Adrenal gland (tissue), 12 donors: Measurements from ENCODE around the gene FAM43B. TPM values are rescaled to one million over a fixed set of nuclear protein-coding genes. Genes with fewer than 3 reads are reported as not detected.

Source experiments
- DNase-seq, 7 donors: peaks; one replicate each; pipeline ENCODE4 v3.0.0-alpha.2; 2019 to 2020
- H3K27ac ChIP-seq, 5 donors: fragments of 200-600 bp; sonication (generic) in 4 of 5; 1 replicate in 3 of 5; 2 replicates in 2 of 5; pipeline versions ENCODE4 v1.5.1 to v1.8.0; 2016 to 2020; ENCODE audit warnings: mild to moderate bottlenecking in 1 of 5
- H3K27me3 ChIP-seq: fragments of 200-600 bp; 2 replicates; pipeline ENCODE4 v1.8.0; 2021
- H3K36me3 ChIP-seq, 2 donors: fragments of 200-600 bp; replicated peaks in 1 of 2; 1 replicate in 1 of 2; 2 replicates in 1 of 2; pipeline versions ENCODE4 v1.5.1 to v1.8.0; 2018 to 2022
- H3K4me1 ChIP-seq, 2 donors: fragments of 200-600 bp; replicated peaks in 1 of 2; 1 replicate in 1 of 2; 2 replicates in 1 of 2; pipeline versions ENCODE4 v1.5.1 to v1.8.0; 2018 to 2021
- H3K4me3 ChIP-seq, 4 donors: fragments of 200-600 bp; sonication (generic) in 3 of 4; one replicate each; pipeline ENCODE4 v1.5.1; 2016 to 2018
- H3K9me3 ChIP-seq, 3 donors: fragments of 200-600 bp; sonication (generic) in 1 of 3; replicated peaks in 1 of 3; 1 replicate in 2 of 3; 2 replicates in 1 of 3; pipeline versions ENCODE4 v1.5.1 to v1.8.0; 2016 to 2021
- POLR2A ChIP-seq, 2 donors: fragments of 450-650 bp; IDR thresholded peaks; one replicate each; pipeline ENCODE4 v1.6.1; 2017; ENCODE audit warnings: antibody characterized with exemption in 2 of 2, mild to moderate bottlenecking in 2 of 2, moderate library complexity in 1 of 2
- WGBS, 4 donors: extraction: QIAGEN DNeasy Blood & Tissue Kit in 2 of 4; methylation state at CpG; one replicate each; pipeline versions ENCODE4 v1.1.5 to v1.1.7; 2013 to 2017; 5-methylcytosine and 5-hydroxymethylcytosine counted together
- intact Hi-C, 2 donors: fragments of 100-400 bp; cut with DNase I; formaldehyde crosslinking; loops; one replicate each; pipeline versions ENCODE4 v1.14.1 to v1.15.0; 2022 to 2023
- polyA plus RNA-seq, 3 donors: library from polyadenylated mRNA; stranded (reverse); fragments of 200-250 nt in 2 of 3; fragments of 350-450 nt in 1 of 3; fragmentation: Illumina TruSeq in 1 of 3; extraction: RNeasy Lipid Tissue Mini Kit (QIAGEN cat#74804) in 1 of 3; gene quantifications; one replicate each; pipeline ENCODE4 v1.2.3, GENCODE V29; 2013 to 2014
- total RNA-seq, 9 donors: library from RNA; depleted of rRNA in 4 of 9; stranded (reverse); fragments of >200 nt in 4 of 9; fragments of 120-200 nt in 1 of 9; fragmentation: NEBNext Ultra II Directional in 1 of 9; extraction: Animal tissue kit (Norgen Biotek cat#: 25700) in 1 of 9; gene quantifications; one replicate each; pipeline versions ENCODE4 v1.1.0 to v1.2.4, GENCODE V29; 2013 to 2023
- TF ChIP-seq, protein P1 (sequence below), 6 experiments: fragments of 450-650 bp in 4 of 6; fragments of 200-600 bp in 2 of 6; sonication (generic) in 1 of 6; IDR thresholded peaks; 1 replicate in 5 of 6; 2 replicates in 1 of 6; pipeline versions ENCODE4 v1.5.1 to v1.8.0; 2016 to 2021; ENCODE audit warnings: antibody characterized with exemption in 6 of 6, mild to moderate bottlenecking in 2 of 6, moderate library complexity in 1 of 6
- donor health status: healthy with polysubstance abuse.
- donor health status: Bipolar disorder and iron deficiency.
- donor health status: DM: yes; HTN: yes; CAD: no.
- donor health status: DM: no; HTN: no; CAD: no.
- donor health status: DM: no; HTN: no; CAD: no.
- donor health status: DM: yes; HTN: yes; CAD: no.

The FAM43B gene
- total and polyA plus RNA-seq, 12 donors, result 2.2 to 67.7 (median 38.2) TPM

DNA sequence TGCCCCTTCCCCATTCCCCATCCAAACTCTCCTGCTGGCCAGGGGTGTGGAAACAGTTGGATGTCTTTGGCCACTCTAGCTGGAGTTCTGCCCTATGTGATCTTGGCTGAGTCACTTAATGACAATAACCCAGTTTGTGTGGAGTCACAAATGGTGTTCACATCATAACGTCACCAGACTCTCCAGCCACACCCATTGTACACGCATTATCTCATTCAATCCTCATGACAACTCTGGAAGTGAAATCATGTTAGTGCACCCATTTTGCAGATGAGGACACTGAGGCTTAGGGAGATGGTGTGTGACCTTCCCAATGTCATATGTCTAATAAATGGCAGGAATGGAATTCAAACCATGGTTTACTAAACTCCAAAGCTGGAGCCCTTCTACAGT is 35.3 kb downstream of the FAM43B start:
- no peak overlapping the region for H3K4me3 ChIP-seq
- no peaks in the 10 kb centered on the region for H3K36me3 ChIP-seq
- peak overlapping the region in 2 of 5 donors; percentile 3 to 77 for H3K27ac ChIP-seq
- H3K27me3 ChIP-seq, result no peaks in the 10 kb centered on the region
- DNase-seq, result no peak
- WGBS, 4 donors, result 45 to 61% (median 55%) methylated on average over 2 of the region's 2 CpGs
- peaks cover 4 to 13% of the 10 kb centered on the region in 2 donors for H3K4me1 ChIP-seq
- no peak for TF ChIP-seq POLR2A (IDR thresholded peaks at IDR 0.05)
- TF ChIP-seq, protein P1, sequence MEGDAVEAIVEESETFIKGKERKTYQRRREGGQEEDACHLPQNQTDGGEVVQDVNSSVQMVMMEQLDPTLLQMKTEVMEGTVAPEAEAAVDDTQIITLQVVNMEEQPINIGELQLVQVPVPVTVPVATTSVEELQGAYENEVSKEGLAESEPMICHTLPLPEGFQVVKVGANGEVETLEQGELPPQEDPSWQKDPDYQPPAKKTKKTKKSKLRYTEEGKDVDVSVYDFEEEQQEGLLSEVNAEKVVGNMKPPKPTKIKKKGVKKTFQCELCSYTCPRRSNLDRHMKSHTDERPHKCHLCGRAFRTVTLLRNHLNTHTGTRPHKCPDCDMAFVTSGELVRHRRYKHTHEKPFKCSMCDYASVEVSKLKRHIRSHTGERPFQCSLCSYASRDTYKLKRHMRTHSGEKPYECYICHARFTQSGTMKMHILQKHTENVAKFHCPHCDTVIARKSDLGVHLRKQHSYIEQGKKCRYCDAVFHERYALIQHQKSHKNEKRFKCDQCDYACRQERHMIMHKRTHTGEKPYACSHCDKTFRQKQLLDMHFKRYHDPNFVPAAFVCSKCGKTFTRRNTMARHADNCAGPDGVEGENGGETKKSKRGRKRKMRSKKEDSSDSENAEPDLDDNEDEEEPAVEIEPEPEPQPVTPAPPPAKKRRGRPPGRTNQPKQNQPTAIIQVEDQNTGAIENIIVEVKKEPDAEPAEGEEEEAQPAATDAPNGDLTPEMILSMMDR (IDR thresholded peaks at IDR 0.05), result no peak
- H3K9me3 ChIP-seq, result no peaks in the 10 kb centered on the region
- intact Hi-C loops, result no loop called here

DNA sequence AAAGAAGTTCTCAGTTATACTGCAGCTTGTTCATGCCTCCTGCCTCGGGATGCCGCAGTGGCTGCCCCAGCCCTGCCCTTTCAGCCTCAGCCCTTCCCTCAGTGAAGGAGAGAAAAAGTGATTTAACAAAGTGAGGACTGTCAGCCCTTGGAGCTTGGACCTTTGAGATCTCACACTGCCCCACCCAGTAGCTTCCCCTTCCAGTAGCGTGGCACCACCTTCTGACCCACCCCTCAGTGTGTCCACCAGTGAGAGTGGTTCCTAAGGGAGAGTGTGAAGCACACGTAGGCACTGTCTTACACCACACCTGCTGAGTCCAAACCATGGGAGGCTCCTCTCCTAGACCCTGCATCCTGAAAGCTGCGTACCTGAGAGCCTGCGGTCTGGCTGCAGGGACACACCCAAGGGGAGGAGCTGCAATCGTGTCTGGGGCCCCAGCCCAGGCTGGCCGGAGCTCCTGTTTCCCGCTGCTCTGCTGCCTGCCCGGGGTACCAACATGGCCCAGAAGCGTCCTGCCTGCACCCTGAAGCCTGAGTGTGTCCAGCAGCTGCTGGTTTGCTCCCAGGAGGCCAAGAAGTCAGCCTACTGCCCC is 36.4 kb downstream of the FAM43B start, which contains the start of gene CDA:
Gene CDA, plus strand, starts transcription at position 464 of the 592 bp plus-strand sequence. Its CDS starts 33 bp downstream, at position 497.
- H3K4me3 ChIP-seq, result peak within 1 kb of the TSS in 1 of 4 donors; percentile 30
- intact Hi-C loops, result no loop called here

DNA sequence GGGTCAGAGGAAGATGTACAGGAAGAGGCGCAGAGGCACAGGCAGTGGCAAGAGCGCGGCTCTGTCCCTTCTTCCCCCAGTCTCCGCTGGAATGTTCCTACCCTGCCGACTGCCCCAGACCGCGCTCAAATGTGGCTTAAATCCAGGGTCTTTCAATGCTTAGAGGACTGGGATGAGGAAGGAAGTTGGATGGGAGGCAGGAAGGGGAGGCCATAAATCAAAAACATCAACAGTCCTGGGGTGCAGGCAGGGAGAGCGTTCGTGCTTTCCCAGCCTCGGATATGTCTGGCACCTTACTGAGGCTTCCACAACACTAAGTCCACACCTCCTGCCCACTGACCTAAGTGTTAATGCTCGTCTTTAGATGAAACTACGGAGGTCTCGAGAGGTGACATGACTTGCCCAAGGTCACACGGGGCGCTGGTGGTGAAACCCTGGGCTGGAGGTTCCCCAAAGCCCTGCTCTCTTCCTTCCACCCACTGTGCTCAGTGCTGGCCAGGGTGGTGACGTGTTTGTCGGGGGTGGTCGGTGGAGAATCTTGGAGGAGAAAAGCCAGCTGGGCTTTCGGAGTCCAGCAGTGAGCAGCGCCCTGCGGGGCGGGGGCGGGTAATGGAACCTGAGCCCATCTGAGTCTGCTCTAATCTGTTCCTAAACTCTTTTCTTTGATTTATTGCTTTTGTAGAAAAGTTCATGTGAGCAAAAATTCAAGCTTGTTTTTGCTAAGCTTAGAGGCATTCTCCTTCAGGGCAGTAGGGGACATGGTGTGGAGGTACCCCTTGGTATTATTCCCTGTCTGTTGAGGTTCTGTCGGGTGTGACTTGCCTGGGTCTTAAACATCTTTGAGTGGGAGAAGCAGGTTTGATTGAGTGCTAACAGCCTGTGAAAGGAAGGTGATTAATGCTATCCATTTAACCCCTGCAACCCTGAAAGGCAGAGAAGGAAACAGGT is 37.2 kb downstream of the FAM43B start:
- Histone ChIP-seq H3K27me3 (no peaks in the 10 kb centered on the region), H3K9me3 (no peaks in the 10 kb centered on the region), H3K36me3 (no peaks in the 10 kb centered on the region), H3K27ac (peak overlapping the region in 3 of 5 donors; percentile 19 to 79 (median 42)), H3K4me1 (peaks cover 4 to 13% of the 10 kb centered on the region in 2 donors), H3K4me3 (peak overlapping the region in 1 of 4 donors; percentile 30)
- TF ChIP-seq POLR2A (IDR thresholded peaks at IDR 0.05), result peak in 1 of 2 donors; percentile 13
- TF ChIP-seq, protein P1 (IDR thresholded peaks at IDR 0.05), result no peak
- 10 to 14% (median 13%) methylated on average over 11 to 24 of the region's 24 CpGs for WGBS, 4 donors
- intact Hi-C loops, result no loop called here
- peak; percentile 33 to 73 (median 57) for DNase-seq

More for the DNA sequence above, 36.4 kb downstream of the FAM43B start, which contains the start of gene CDA:
- DNase-seq, result no peak
- H3K27me3 ChIP-seq, result no peaks in the 10 kb centered on the region
- WGBS, 4 donors, result 37 to 55% (median 43%) methylated on average over 5 to 11 of the region's 11 CpGs
- peaks cover 4 to 13% of the 10 kb centered on the region in 2 donors for H3K4me1 ChIP-seq
- TF ChIP-seq, protein P1 (IDR thresholded peaks at IDR 0.05), result no peak
- TF ChIP-seq POLR2A (IDR thresholded peaks at IDR 0.05), result no peak
- no peaks in the 10 kb centered on the region for H3K9me3 ChIP-seq
- no peaks in the 10 kb centered on the region for H3K36me3 ChIP-seq
- peak within 1 kb of the TSS in 4 of 5 donors; percentile 3 to 79 (median 30) for H3K27ac ChIP-seq

DNA sequence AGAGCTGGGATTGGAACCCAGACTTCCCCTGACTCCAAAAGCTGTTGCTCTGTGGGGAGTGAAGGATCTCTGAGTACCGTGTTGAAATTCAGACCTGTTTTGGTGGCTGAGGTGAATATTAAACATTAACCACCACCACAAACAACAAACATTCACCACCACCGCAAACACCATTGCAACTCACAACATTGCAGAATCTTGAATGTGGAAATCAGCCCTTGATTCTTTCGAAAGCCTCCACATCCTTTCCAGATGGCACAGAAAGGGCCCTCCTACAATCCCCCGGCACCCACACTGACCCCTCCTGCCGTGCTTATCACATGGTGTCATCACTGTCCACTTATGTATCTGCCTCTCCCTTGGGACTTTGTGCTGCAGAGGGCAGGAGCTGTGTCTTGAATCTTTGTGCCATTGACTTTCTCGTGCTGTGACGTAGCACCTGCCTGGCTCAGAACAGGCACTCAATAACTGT is 38.0 kb downstream of the FAM43B start:
- Histone ChIP-seq H3K9me3 (no peaks in the 10 kb centered on the region), H3K27ac (peak overlapping the region in 2 of 5 donors; percentile 42 to 79), H3K4me1 (peaks cover 4 to 13% of the 10 kb centered on the region in 2 donors), H3K36me3 (no peaks in the 10 kb centered on the region), H3K27me3 (no peaks in the 10 kb centered on the region), H3K4me3 (no peak overlapping the region)
- TF ChIP-seq POLR2A (IDR thresholded peaks at IDR 0.05), result no peak
- TF ChIP-seq, protein P1 (IDR thresholded peaks at IDR 0.05), result no peak
- WGBS, 4 donors, result 43 to 52% (median 46%) methylated on average over 7 of the region's 7 CpGs
- intact Hi-C loops, result no loop called here
- DNase-seq, result peak in 4 of 7 donors; percentile 27 to 64 (median 38)
